A673 (cell line): ENCODE data around the gene NLGN1. TPM values are rescaled to one million over a fixed set of nuclear protein-coding genes. Genes with fewer than 3 reads are reported as not detected.
"Not testable (repeated sequence)": the region's sequence is repeated elsewhere in the genome, so short reads cannot be mapped to it uniquely, and the experiment has no call there.

Experiments
- BruUV-seq: library from RNA; stranded (reverse); fragments of 400-500 nt; replicated peaks from 2 replicates; lab custom pipeline; 2021; lab: Mats Ljungman, UMichigan
- CTCF ChIA-PET: fragments of 300-600 bp; sonication (Branson Sonifier 250); formaldehyde crosslinking; loops from one replicate; lab custom pipeline; 2022; ENCODE audit warnings: antibody characterized with exemption; lab: Charles Lee
- POLR2A ChIA-PET: fragments of 300-600 bp; sonication (Branson Sonifier 250); formaldehyde crosslinking; loops from one replicate; lab custom pipeline; 2022; ENCODE audit warnings: antibody characterized with exemption; ENCODE audit not compliant: low non-redundant PET; lab: Charles Lee
- DNase-seq: peaks from one replicate; pipeline ENCODE4 v3.0.0-alpha.2; 2015; ENCODE audit warnings: low spot score
- H3K27ac ChIP-seq: fragments of 200-600 bp; sonication (generic); 2 replicates; pipeline ENCODE4 v1.5.1; 2016; ENCODE audit warnings: mixed run types, low read depth, mild to moderate bottlenecking, mixed read lengths, antibody characterized with exemption, low read length; ENCODE audit not compliant: poor library complexity, severe bottlenecking
- H3K27me3 ChIP-seq: fragments of 200-600 bp; sonication (generic); replicated peaks from 2 replicates; pipeline ENCODE4 v1.6.1; 2017; ENCODE audit warnings: mixed run types, low read depth, mild to moderate bottlenecking, mixed read lengths, antibody characterized with exemption, low read length; ENCODE audit not compliant: insufficient read depth, poor library complexity
- H3K36me3 ChIP-seq: fragments of 200-600 bp; sonication (generic); 2 replicates; pipeline ENCODE4 v1.6.1; 2016; ENCODE audit warnings: mixed run types, mild to moderate bottlenecking, mixed read lengths, antibody characterized with exemption, low read length; ENCODE audit not compliant: insufficient read depth, poor library complexity, severe bottlenecking
- H3K4me1 ChIP-seq: fragments of 200-600 bp; sonication (generic); 2 replicates; pipeline ENCODE4 v1.6.1; 2017; ENCODE audit warnings: mixed run types, mild to moderate bottlenecking, mixed read lengths, antibody characterized with exemption, low read length; ENCODE audit not compliant: insufficient read depth, poor library complexity, severe bottlenecking
- H3K4me3 ChIP-seq: fragments of 200-600 bp; sonication (generic); 2 replicates; pipeline ENCODE4 v1.5.1; 2016; ENCODE audit warnings: low read depth, mixed run types, mild to moderate bottlenecking, mixed read lengths, low read length; ENCODE audit not compliant: poor library complexity, severe bottlenecking
- H3K9me3 ChIP-seq: fragments of 200-600 bp; sonication (generic); 2 replicates; pipeline ENCODE4 v1.6.1; 2016; ENCODE audit warnings: mixed run types, low read depth, mild to moderate bottlenecking, mixed read lengths, antibody characterized with exemption, low read length; ENCODE audit not compliant: poor library complexity, severe bottlenecking
- CTCF ChIP-seq: fragments of 300-800, 200-600 bp; sonication (generic); conservative IDR thresholded peaks from 2 replicates; pipeline ENCODE4 v1.5.1; 2017; ENCODE audit warnings: low read depth, mild to moderate bottlenecking, antibody characterized with exemption, low read length, moderate library complexity, mixed read lengths
- EZH2 ChIP-seq: fragments of 200-600 bp; sonication (generic); IDR thresholded peaks from 2 replicates; pipeline ENCODE4 v1.6.1; 2017; ENCODE audit warnings: borderline replicate concordance, low read depth, mild to moderate bottlenecking, mixed read lengths, antibody characterized with exemption, low read length; ENCODE audit not compliant: poor library complexity, severe bottlenecking
- intact Hi-C: fragments of 100-400 bp; cut with micrococcal nuclease; formaldehyde crosslinking; loops from one replicate; pipeline ENCODE4 v1.10.0; 2022; ENCODE audit not compliant: unreplicated experiment
- total RNA-seq: library from RNA; stranded (reverse); gene quantifications from 2 replicates; pipeline ENCODE4 v1.2.3, GENCODE V29; 2021

The NLGN1 gene
- total RNA-seq, 1 experiment from 2014 or later = 0.39 TPM

GRCh38 chr3:174208161-174208560 lies 810.6 kb downstream of the NLGN1 start:
- no peaks in the 10 kb centered on the region for H3K9me3 ChIP-seq
- no TSS peak for BruUV-seq
- no peak for DNase-seq
- H3K4me3 ChIP-seq = no peak overlapping the region
- ChIA-PET POLR2A (interaction anchor here (0.7 kb wide), 1 partner anchor 862 kb away, joined by 13 read pairs; no protein-coding TSS in a partner anchor), CTCF (no interaction called here)
- no peaks in the 10 kb centered on the region for H3K27me3 ChIP-seq
- TF ChIP-seq CTCF (no peak), EZH2 (no peak)
- intact Hi-C loops = no loop called here
- no peak overlapping the region for H3K27ac ChIP-seq
- no peaks in the 10 kb centered on the region for H3K36me3 ChIP-seq
- peaks cover 6% of the 10 kb centered on the region for H3K4me1 ChIP-seq

GRCh38 chr3:174211896-174212295 lies 814.4 kb downstream of the NLGN1 start:
- CTCF ChIA-PET = not testable (repeated sequence)

GRCh38 chr3:174215456-174215855 lies 817.9 kb downstream of the NLGN1 start:
- Histone ChIP-seq H3K27ac (no peak overlapping the region), H3K36me3 (no peaks in the 10 kb centered on the region), H3K9me3 (no peaks in the 10 kb centered on the region), H3K4me1 (peaks cover 24% of the 10 kb centered on the region), H3K27me3 (no peaks in the 10 kb centered on the region), H3K4me3 (no peak overlapping the region)
- no peak for DNase-seq
- TF ChIP-seq CTCF (no peak), EZH2 (no peak)
- CTCF ChIA-PET = no interaction called here
- intact Hi-C loops = no loop called here
- BruUV-seq = no TSS peak
- POLR2A ChIA-PET = no interaction called here

More at GRCh38 chr3:174211896-174212295, 814.4 kb downstream of the NLGN1 start:
- BruUV-seq, POLR2A ChIA-PET, intact Hi-C loops, H3K27ac ChIP-seq, H3K36me3 ChIP-seq, H3K4me1 ChIP-seq, H3K4me3 ChIP-seq, H3K9me3 ChIP-seq, H3K27me3 ChIP-seq, DNase-seq: not testable (repeated sequence)

GRCh38 chr3:174216019-174216418 lies 818.5 kb downstream of the NLGN1 start:
- intact Hi-C loops = no loop called here
- ChIA-PET CTCF (no interaction called here), POLR2A (no interaction called here)
- no peaks in the 10 kb centered on the region for H3K9me3 ChIP-seq
- no peak for DNase-seq
- H3K4me1 ChIP-seq = peaks cover 30% of the 10 kb centered on the region
- no TSS peak for BruUV-seq
- no peaks in the 10 kb centered on the region for H3K36me3 ChIP-seq
- H3K27ac ChIP-seq = no peak overlapping the region
- TF ChIP-seq CTCF = no peak
- no peak for TF ChIP-seq EZH2
- no peaks in the 10 kb centered on the region for H3K27me3 ChIP-seq
- no peak overlapping the region for H3K4me3 ChIP-seq
